ENCODE results near the gene TJAP1.
"Not testable (repeated sequence)": the region's sequence is repeated elsewhere in the genome, so short reads cannot be mapped to it uniquely, and the experiment has no call there.

Gene TJAP1

GRCh38 chr6:43453831-43454230 lies 23.5 kb upstream of the TJAP1 start:
- no peak for DNase-seq

DNA sequence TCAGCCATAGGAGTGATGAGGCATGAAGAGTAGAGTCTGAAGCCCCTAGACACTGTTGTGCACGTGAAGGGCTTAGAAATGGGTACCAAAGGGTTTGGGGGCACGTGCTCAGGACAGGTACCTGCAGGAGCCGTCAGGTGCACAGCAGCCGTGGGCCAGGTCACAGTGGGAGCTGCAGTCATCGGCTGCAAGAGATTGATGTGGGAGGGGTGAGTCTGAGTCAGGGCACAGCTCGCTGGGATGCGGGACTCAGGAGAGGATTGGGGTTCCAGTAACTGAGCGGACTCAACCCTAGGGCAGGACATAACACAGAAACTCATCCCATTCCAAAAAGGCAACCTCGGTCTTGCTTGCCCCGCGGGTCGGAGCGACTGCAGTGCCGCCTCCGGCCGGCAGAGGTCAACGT lies 23.1 kb upstream of the TJAP1 start:
- DNase-seq = peak in 18 of 51 donors; percentile 19 to 87 (median 68)

GRCh38 chr6:43454696-43455530 lies 22.5 kb upstream of the TJAP1 start:
- peak in 37 of 51 donors; percentile 16 to 91 (median 65) for DNase-seq

DNA sequence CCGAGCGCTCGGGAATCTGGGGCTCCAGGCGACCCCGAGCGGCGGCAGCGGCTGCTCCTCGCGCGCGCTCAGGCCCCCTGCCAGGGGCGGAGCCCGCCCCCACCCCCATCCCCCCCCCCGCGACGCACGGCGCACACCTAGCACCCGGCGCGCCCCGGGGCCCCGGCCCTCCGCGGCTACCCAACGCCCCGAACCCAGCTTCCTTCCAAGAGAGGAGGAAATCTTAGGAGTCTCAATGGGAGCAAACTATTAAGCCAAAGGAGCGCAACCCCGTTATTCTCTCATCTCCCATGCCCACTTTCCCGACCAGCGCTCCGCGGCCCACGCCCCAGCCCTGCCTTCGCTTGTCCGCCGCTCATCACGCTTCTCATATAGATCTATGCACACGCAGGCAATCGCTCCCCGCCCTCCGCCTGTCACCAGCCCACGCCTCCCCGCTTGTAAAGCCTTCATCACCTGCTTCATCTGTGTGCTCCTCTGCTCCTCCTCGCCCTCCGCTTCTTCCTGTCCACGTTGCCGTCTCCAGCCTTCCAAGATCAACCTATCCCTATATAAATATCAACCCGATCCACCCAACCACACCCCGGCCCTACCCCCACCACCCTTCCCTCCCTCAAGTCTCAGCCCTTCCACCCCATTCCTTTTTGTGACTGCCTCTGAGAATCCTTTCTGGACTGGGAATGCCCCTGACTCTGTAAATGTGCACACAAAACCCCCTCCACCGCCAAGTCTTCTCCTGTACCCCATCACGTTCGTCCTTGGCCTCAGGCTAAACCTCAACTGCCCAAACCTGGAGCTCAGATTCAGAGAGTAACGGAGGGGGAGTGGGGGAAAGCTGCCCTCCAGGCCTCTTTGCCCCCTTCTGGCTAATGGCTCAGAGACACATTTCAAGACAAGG lies 21.6 kb upstream of the TJAP1 start, which contains the start of gene DLK2:
Gene DLK2, minus strand, starts transcription at position 18 of the 898 bp plus-strand sequence. CDS start 723 bp downstream, outside the sequence.
- DNase-seq = peak in 17 of 51 donors; percentile 3 to 52 (median 16)

DNA sequence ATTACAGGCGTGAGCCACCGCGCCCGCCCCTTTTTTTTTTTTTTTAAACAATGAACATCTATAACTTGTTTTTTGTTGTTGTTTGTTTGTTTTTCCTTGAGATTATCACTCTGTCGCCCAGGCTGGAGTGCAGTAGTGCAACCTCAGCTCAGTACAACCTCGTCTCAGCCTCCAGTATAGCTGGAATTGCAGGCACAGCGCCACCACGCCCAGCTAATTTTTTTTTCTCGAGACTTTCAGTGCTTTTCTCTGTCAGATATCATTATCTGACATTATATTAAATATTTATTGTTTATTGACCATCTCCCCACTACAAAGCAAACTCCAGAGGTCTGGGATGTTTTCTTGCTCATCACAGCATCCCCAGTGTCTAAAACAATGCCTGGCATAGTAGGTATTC lies 19.7 kb upstream of the TJAP1 start:
- no peak for DNase-seq

DNA sequence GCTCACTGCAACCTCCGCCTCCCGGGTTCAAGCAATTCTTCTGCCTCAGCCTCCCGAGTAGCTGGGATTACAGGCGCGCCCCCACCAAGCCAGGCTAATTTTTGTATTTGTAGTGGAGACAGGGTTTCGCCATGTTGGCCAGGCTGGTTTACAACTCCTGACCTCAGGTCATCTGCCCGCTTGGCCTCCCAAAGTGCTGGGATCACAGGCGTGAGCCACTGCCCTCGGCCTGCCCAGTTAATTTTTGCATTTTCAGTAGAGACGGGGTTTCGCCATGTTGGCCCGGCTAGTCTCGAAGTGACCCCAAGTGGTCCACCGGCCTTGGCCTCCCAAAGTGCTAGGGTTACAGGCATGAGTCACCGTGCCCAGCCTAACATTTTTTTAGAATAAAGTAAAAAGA lies 19.2 kb upstream of the TJAP1 start:
- not testable (repeated sequence) for DNase-seq

DNA sequence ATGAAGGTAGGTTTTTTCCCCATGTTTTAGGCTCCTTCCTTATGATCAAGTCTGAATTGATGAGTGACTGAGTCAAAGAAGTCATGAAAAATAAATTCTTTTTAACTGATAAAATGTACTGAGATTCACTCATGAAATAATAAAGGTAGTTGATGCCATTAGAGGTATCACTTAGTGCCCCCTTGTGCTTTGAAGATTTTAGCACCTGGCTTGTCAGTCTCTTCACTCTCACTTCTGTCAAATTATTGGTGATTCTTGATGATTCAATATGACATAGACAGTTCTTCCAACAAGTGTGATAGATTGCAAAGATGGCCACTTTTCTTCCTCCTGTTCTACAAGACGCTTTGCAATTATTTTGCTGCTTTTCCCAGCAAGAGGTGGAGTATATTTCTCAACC lies 17.8 kb upstream of the TJAP1 start:
- no peak for DNase-seq

DNA sequence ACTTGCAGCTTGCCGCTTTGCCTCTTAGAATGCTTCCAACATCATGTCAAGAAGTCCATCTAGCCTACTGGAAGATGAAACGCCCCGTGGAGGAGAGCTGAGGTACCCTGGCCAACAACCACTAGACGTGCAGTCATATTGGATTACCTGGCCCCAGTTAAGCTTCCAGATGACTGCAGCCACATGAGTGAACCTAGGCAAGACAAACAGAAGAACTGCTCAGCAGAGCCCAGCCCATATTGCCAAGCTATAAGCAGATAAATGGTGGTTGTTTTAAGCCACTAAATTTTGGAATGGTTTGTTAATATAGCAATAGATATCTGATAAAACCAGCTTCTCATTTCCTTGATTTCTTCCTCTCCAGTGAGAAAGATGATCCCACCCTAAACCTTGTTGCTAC lies 17.3 kb upstream of the TJAP1 start:
- no peak for DNase-seq

DNA sequence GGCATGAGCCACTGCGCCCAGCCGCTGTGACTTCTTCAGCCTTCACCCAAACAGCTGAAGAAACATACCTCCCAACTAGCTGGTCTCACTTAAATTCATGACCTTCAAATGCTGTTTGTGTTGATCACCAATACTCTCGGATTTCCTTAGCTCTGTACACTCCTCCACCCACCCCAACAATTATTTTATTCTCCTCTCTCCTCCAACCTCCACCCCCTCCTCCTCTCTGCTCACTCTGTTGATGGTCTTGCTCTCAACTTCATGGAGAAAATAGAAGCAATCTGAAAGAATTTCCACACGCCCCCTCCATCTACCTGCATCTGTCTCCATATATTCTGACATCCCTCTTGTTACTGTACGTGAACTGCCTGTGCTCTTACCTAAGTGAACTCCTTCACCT lies 15.4 kb upstream of the TJAP1 start:
- no peak for DNase-seq

GRCh38 chr6:43464337-43464736 lies 13.0 kb upstream of the TJAP1 start:
- no peak for DNase-seq

DNA sequence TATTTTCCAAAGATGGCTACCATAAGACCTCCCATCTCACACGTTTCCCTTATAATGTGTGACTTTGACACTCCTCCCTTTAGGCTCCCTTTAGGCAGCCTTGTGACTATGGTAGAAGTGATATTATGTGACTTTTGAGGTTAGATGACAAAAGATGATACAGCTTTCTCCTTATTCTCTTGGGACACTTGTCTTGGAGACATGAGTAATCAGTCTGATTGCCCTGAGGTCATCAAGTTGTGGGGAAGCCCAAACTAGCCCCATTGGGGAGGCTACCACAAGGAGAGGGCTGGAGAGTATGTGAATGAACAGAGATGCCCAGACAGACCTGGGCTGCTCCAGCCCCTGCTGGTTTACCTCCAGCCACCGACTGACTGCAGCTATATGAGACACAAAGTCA lies 11.4 kb upstream of the TJAP1 start:
- no peak for DNase-seq

DNA sequence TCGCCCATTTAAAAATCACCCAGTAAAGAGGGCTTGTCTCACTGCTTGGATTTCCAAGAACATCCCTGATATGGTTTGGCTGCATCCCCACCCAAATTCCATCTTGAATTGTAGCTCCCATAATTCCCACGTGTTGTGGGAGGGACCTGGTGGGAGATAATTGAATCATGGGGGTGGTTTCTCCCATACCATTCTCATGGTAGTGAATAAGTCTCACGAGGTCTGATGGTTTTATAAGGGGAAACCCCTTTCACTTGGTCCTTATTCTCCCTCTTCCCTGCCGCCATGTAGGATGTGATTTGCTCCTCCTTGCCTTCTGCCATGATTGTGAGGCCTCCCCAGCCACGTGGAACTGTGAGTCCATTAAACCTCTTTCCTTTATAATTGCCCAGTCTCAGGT lies 10.1 kb upstream of the TJAP1 start:
- not testable (repeated sequence) for DNase-seq

DNA sequence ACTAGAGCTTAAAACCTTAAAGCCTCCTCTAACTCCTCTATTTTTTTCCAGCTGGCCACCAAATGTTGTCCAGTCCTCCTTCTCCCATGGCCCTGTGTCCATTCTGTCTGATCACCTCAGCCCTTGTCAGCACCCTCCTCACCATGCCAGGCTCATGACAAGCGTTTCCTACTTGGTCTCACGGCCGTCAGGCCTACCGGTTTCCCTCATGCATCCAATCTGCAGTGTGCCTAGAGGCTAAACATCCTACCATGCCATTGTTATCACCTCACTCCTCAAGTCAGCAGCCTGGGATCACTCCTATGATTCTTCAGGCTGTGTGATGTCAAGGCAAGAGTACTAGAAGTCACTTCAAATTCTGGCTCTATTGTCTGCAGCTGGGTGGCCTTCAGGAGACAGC lies 9.6 kb upstream of the TJAP1 start:
- no peak for DNase-seq

- no peak for DNase-seq
These were observed 9.1 kb upstream of the TJAP1 start for GRCh38 chr6:43468240-43468639.

DNA sequence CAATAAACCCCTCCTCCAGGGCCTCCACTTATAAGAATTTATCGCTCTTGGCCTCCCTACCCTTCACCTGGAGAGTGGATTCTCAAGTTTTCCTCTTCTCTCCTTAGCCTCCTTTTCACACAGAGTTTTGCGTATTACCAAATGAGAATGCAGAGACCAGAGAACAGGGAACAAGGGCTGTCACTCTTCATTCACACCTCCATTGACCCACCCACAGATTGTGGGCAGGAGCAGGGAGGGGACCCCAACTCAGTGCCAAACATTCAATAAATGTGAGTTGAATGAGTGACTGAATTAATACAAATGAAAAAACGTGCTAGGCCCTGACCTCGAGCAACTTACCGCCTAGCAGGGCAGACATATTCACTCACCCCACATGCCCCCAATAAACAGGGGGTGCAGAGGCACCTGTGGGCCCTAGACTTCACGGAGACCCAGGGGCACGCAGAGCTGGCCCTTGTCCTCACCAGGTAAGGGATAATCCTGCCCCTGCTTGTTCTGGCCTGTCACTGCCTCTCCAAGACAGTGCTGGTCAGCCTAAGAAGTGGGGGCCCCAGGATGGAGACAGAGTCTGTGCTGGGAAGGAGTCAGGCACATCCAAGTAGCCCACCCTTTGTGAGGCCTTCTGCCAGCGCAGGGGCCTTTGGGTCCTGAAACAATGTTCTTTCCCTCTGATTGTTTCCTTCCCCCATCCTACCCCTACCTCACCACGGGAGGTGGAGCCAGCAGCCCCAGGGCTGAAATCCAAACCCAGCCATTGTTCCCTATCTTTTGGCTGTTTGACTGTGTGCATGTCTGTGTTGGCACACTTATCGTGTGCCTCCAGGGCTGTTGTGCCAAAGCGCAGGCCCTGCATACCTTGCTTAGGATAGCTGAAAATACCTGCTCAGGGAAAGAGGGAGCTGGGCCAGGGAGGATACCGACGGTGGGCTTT lies 8.4 kb upstream of the TJAP1 start:
- no peak for DNase-seq

DNA sequence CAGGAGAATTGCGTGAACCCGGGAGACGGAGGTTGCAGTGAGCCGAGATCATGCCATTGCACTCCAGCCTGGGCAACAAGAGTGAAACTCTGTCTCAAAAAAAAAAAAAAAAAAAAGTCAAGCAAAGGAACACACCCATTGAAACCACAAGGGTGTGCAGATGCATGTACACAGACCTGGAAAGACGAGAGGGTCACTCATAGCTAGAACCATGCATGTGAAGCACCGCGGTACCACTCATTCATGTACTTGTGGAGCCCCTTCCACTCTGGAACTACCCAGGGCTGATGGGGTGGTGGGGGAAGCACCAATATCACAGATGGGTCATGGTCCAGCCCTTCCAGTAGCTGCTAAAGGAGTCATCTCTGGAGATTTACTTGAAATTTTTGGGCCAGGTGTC lies 7.4 kb upstream of the TJAP1 start:
- DNase-seq = no peak

DNA sequence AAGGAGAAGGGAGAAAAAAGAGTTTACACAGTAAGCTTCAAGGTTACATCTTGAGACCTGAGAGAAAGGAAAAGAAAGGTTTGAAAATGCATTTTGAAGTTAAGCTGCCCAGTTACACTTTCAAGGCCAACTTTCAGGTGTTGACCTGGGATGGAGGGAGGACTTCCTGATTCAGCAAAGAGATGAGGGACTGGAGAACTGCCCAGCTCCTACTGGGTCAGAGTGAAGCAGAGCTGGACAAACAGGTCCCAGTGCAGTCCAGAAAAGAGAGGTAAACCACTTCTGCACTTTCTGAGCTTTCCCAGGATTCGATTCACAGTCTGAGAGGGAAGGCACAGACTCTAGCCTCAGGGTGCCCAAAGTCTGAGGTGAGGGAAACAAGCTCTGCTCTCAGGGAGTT lies 6.0 kb upstream of the TJAP1 start:
- no peak for DNase-seq

- no peak for DNase-seq
These were observed 4.9 kb upstream of the TJAP1 start for GRCh38 chr6:43472515-43472914.

DNA sequence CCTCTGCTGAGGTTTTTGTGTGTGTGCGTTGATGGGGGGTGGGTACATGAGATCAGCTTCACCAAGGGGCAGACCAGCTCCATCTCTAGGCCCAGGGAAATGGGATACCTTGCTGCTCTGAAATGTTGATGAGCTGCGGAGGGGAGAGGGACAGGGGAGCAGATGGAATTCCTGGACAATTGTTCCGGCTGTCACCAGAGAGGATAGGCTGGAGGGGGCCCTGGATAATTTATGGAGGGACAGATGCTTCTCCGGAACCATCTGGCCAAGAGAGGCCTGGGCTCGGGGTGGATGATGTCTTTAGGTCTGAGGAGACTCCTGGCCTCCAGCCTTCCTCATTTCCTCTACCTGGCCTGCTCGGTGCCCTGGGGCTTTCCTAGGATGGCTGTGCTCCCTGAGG lies 1.9 kb upstream of the TJAP1 start:
- DNase-seq = no peak

DNA sequence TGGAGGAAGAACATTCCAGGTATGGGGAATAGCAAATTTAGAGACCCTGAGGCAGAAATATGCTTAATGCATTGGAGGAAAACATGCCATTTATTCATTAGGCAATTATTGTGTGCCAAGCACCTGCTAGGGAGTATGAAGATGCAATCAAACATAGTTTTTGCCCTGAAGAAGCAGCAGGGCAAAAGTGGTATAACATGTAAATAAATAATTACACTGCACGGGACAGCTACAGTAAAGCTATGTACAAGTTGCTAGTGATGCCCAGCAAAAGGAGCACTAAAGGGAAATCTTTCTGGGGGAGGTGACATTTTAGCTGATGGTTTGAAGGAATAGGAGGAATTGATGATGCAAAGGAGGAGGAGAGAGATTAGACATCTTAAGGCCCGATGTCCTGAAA lies 624 bp upstream of the TJAP1 start:
- no peak for DNase-seq

GRCh38 chr6:43478008-43478372 lies 620 bp downstream of the TJAP1 start:
- no peak for DNase-seq

Data from hypothalamus (tissue), 51 donors.